Measurements from ENCODE around the gene KIAA1755.

Gene KIAA1755

DNA sequence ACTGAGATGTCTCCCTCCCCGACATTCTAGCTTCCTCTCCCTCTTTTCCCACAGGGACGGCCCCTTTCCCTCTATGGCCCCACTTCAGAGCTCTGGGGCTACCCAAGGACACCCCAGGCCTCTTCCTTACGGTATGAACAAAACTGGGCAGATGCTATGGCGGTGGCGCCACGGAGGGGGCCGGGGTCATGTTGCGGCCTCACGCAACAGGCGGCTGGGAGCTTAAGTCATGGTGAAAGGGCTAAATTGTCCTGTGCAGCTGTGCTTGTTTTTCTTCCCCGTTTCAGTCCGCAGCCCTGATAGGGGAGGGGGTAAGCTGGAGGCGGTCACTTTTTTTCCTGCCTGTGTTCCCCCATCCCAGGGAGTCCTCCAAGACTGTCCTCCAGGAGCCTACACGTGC lies 17.6 kb upstream of the KIAA1755 start:
- no peak overlapping the region for H3K27ac ChIP-seq
- no peak for TF ChIP-seq ZFX (IDR thresholded peaks at IDR 0.05; ENCODE audit: borderline replicate concordance)
- TF ChIP-seq, protein P1, sequence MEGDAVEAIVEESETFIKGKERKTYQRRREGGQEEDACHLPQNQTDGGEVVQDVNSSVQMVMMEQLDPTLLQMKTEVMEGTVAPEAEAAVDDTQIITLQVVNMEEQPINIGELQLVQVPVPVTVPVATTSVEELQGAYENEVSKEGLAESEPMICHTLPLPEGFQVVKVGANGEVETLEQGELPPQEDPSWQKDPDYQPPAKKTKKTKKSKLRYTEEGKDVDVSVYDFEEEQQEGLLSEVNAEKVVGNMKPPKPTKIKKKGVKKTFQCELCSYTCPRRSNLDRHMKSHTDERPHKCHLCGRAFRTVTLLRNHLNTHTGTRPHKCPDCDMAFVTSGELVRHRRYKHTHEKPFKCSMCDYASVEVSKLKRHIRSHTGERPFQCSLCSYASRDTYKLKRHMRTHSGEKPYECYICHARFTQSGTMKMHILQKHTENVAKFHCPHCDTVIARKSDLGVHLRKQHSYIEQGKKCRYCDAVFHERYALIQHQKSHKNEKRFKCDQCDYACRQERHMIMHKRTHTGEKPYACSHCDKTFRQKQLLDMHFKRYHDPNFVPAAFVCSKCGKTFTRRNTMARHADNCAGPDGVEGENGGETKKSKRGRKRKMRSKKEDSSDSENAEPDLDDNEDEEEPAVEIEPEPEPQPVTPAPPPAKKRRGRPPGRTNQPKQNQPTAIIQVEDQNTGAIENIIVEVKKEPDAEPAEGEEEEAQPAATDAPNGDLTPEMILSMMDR (IDR thresholded peaks at IDR 0.05), result no peak

DNA sequence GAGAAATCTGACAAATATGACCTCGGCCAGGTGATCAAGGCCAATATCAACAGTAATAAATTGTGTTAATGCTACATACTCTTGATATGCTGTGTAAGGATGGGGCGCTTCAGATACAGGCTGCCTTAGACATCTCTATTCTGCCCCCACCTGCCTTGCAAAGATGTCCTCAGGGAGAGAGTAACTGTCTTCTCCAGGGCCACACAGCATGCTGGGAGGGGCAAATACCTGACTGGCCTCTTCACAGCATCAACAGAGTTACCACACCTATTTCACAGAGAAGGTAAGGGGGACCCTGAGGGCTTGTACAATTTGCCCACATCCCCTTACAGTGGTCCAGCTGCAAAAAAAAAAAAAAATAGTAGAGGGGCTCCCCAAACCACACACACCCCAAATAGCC lies 17.2 kb upstream of the KIAA1755 start:
- TF ChIP-seq, protein P1 (IDR thresholded peaks at IDR 0.05), result no peak
- no peak for TF ChIP-seq ZFX (IDR thresholded peaks at IDR 0.05; ENCODE audit: borderline replicate concordance)

GRCh38 chr20:38277285-38277684 lies 16.8 kb upstream of the KIAA1755 start:
- no peak overlapping the region for H3K27ac ChIP-seq
- no peak for TF ChIP-seq ZFX (IDR thresholded peaks at IDR 0.05; ENCODE audit: borderline replicate concordance)
- TF ChIP-seq, protein P1 (IDR thresholded peaks at IDR 0.05), result no peak

More for the DNA sequence above, 17.2 kb upstream of the KIAA1755 start:
- H3K27ac ChIP-seq, result no peak overlapping the region

- H3K27ac ChIP-seq, result no peak overlapping the region
- TF ChIP-seq, protein P1 (IDR thresholded peaks at IDR 0.05), result no peak
- TF ChIP-seq ZFX (IDR thresholded peaks at IDR 0.05; ENCODE audit: borderline replicate concordance), result no peak
These were observed 15.4 kb upstream of the KIAA1755 start for GRCh38 chr20:38275815-38276550.

DNA sequence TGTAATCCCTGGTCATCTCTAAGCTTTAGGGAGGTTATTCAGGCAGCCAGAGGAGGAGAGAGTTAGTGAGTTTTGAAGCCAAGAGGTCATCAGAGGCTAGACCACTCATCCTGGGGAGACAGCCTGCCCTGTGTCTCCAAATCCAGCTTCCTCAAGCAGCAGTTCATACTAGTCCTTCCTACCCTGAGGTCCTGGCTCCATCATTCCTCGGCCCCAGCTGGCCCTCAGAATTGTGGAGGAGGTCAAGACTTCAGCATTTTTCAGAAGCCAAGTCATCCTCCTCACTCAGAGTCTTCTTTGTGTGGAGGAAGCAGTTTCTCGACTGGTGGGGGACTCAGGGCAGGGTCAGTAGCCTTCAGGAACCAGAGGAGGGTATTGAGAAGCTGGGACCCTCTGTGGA lies 12.4 kb upstream of the KIAA1755 start:
- no peak for TF ChIP-seq ZFX (IDR thresholded peaks at IDR 0.05; ENCODE audit: borderline replicate concordance)
- TF ChIP-seq, protein P1 (IDR thresholded peaks at IDR 0.05), result no peak
- H3K27ac ChIP-seq, result no peak overlapping the region

DNA sequence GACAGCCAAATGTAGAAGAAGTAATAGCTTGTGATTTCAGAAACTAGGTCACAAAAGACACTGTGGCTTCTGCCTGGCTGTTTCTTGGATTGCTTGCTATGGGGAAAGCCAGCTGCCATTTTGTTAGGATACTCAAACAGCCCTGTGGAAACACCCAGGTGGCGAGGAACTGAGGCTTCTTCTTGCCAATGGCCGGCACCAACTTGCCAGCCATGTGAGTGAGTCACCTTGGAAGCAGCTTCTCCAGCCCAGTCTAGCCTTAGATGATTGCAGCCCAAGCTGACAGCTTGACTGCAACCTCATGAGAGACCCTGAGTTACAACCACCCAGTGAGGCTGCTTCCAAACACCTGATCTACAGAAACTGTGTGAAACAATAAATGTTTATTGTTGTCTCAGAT lies 11.9 kb upstream of the KIAA1755 start:
- TF ChIP-seq, protein P1 (IDR thresholded peaks at IDR 0.05), result no peak
- no peak for TF ChIP-seq ZFX (IDR thresholded peaks at IDR 0.05; ENCODE audit: borderline replicate concordance)
- no peak overlapping the region for H3K27ac ChIP-seq

GRCh38 chr20:38271608-38272120 lies 11.1 kb upstream of the KIAA1755 start:
- no peak overlapping the region for H3K27ac ChIP-seq
- TF ChIP-seq, protein P1 (IDR thresholded peaks at IDR 0.05), result no peak
- no peak for TF ChIP-seq ZFX (IDR thresholded peaks at IDR 0.05; ENCODE audit: borderline replicate concordance)
